Measurements from ENCODE around the gene CENPX.

CENPX gene

GRCh38 chr17:81996232-81996756 lies 26.4 kb downstream of the CENPX start:
- no peak for TF ChIP-seq CTCF (conservative IDR thresholded peaks at IDR 0.05)
- no peak overlapping the region for H3K27ac ChIP-seq

- H3K27ac ChIP-seq: no peak overlapping the region
- no peak for TF ChIP-seq CTCF (conservative IDR thresholded peaks at IDR 0.05)
Measured at GRCh38 chr17:81995463-81996231, 27.0 kb downstream of the CENPX start.

GRCh38 chr17:81994593-81995462 lies 27.9 kb downstream of the CENPX start:
- no peak overlapping the region for H3K27ac ChIP-seq
- TF ChIP-seq CTCF (conservative IDR thresholded peaks at IDR 0.05): no peak

GRCh38 chr17:81993729-81994592 lies 28.7 kb downstream of the CENPX start:
- no peak for TF ChIP-seq CTCF (conservative IDR thresholded peaks at IDR 0.05)
- no peak overlapping the region for H3K27ac ChIP-seq

GRCh38 chr17:81992306-81993102 lies 30.2 kb downstream of the CENPX start:
- no peak for TF ChIP-seq CTCF (conservative IDR thresholded peaks at IDR 0.05)
- H3K27ac ChIP-seq: peak overlapping the region; percentile 77

GRCh38 chr17:81991684-81992305 lies 30.9 kb downstream of the CENPX start:
- peak; percentile 11; the same call in 1 of the 2 replicates for TF ChIP-seq CTCF (conservative IDR thresholded peaks at IDR 0.05)
- H3K27ac ChIP-seq: peak overlapping the region; percentile 77

Data from VCaP (cell line).